Glomerular visceral epithelial cell (primary cell): ENCODE data around the gene C1QTNF6.

Source experiments
- DNase-seq: peaks from one replicate; pipeline ENCODE4 v3.0.0-alpha.2; 2016; ENCODE audit errors: extremely low spot score

The C1QTNF6 gene

DNA sequence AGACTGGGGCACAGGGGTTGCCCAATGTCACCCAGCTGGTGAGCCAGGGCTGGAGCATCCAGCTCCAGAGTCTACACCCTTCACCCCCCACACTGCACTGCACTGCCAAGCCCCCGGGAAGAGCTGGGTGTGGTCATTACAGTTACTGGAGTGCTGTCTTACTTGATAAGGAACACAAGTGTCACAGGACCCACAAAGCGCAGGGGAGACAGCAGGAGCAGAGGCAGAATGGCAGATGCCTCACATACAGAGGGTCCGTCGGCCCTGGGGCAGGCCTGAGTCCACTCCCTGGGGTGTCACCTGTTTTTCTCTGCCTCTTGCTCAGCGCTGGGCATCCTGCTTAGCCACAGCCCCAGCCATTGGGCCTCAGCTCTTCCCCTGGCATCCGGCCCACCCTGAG lies 46.1 kb downstream of the C1QTNF6 start:
- DNase-seq, result no peak

- DNase-seq, result peak; percentile 32
These were observed 46.6 kb downstream of the C1QTNF6 start for GRCh38 chr22:37141476-37141875.

DNA sequence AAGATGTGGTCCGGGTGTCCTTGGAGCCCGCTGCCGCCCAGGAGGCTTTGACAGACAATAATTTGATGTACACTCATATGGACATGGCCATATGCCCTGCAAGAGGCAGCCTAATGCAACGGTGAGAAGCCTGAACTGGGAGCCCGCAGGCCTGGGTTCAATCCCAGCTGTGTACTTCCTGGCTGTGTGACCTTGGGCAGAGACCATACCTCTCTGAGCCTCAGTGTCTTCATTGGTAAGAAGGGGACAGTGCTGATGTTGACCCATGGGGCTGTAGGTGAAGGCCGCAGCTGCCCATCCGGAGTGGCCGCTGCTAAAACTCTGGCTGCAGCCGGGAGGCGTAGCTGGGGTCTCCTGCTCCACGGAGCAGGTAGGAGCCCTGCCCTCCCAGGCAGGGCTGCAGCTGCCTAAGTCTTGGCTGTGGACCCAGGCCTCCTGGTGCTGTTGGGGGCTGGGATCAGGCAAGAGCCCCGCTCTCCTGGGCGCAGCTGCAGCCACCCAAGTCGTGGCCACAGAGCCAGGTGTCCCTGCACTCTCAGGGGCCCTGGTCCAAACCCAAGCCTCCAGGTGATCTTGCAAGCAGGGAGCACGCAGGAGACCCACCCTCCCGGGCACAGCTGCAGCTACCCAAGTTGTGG lies 47.2 kb downstream of the C1QTNF6 start:
- no peak for DNase-seq

DNA sequence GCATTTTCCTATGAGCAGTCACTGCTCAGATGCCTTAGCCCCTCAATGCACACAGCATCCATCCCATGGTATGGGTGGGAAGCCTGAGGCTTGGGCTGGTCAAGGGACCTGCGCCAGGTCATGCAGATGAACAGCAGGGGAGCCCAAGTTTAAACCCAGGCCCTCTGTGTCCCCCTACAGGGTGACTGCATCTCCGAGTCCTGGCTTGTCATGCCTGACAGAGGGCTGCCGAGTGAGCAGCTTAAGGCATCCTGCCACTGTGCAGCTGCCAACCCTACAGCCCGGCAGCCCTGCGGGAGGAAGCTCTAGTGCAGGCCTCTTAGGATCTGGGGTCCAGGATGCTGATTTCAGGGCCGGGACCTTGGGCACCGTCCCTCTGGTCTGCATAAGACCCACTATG lies 48.3 kb downstream of the C1QTNF6 start:
- no peak for DNase-seq

- DNase-seq, result no peak
These were observed 49.0 kb downstream of the C1QTNF6 start for GRCh38 chr22:37138849-37139561.

DNA sequence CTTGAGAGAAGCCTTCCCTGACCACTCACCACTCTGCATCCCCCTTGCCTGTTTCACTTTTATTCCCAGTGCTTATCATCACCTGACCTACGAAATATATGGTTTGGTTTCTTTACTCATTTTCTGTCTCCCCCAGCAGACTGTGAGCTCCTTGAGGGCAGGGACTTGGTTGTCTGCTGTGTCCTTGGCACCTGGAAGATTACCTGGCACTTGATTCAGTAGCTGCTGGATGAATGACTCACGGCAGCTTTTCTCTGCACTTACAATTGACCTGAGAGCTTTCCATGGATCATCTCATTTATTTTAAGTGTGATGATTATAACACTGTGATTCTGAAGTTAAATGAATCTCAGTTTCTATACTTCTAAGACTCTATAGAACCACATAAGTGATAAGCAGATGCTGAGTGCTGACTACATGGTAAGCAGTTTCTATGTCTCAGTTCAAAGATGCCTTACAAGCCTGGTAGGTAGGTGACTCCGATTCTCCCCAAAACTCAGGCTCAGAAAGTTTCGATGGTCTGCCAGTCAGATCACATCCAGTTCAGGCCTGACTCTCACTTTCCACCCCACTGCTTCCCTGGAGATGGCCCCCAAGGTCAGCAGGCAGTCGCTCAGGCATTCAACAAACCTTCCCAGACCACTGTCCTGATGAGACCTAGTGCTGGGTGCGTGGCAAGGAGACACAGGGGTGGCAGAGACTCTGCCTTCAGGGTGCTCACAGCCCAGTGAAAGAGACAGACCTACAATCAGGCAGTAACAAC lies 50.0 kb downstream of the C1QTNF6 start:
- DNase-seq, result no peak

- DNase-seq, result no peak
These were observed 50.9 kb downstream of the C1QTNF6 start for GRCh38 chr22:37137131-37137530.

GRCh38 chr22:37135023-37135422 lies 53.0 kb downstream of the C1QTNF6 start:
- DNase-seq, result no peak

DNA sequence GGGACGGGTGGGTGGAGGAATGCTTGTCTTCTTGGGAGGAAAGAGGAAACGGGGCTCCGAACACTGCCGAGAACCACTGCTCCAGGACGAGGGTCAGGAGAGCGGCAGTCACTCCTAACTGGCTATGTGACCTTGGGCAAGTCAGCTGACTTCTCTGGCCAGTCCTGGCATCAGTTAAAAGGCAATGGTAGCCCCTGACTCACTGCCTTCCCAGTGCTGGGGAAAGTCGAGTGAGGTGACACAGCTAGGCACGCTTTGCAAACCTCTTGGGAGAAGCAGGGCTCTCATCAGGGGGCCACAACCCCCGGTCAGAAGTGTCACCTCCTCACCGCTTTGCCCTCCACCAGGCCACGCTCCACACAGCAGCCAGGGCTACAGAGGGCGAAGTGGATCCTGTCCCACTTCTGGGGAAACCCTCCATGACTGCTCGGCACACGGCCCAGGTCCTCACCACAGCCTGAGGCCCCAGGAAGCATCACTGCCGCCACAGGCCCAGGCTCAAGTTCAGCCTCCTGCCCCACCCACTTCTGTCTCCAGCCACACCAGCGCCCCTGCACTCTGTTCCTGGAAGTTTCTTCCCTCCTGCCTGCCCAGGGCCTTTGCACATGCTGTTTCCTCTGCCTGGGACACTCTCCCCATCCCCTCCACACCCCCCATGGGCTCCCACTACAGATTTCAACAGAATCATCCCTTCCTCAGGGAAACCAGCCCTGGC lies 54.6 kb downstream of the C1QTNF6 start:
- no peak for DNase-seq

DNA sequence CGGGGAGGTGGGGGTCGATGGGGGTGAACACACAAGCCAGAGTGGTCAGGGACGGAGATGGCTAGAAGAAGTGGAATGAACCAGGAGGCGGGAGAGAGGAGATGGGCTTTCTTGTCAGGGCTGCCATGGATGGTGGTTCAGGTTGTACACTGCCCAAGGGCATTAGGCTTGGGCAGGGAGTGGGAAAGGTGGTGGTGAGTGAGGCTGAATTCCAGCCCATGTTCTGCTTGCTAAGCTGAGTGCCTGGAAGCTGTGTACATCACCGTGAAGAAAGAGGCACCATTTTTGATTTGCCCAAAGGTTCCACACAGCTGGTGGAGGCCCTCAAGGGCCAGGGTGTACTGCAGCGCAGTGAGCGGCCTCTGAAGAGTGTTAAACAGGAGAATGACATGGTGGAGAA lies 55.3 kb downstream of the C1QTNF6 start:
- DNase-seq, result no peak
